Cerebellar nuclear complex (tissue), 1 donor: ENCODE measurements around the gene STUB1.

ENCODE experiments used
- DNase-seq, 2 experiments: peaks; one replicate each; lab custom pipeline; 2025; lab: John Stamatoyannopoulos, UW

STUB1 gene

GRCh38 chr16:725041-725376 lies 44.8 kb downstream of the STUB1 start:
- DNase-seq: no peak

DNA sequence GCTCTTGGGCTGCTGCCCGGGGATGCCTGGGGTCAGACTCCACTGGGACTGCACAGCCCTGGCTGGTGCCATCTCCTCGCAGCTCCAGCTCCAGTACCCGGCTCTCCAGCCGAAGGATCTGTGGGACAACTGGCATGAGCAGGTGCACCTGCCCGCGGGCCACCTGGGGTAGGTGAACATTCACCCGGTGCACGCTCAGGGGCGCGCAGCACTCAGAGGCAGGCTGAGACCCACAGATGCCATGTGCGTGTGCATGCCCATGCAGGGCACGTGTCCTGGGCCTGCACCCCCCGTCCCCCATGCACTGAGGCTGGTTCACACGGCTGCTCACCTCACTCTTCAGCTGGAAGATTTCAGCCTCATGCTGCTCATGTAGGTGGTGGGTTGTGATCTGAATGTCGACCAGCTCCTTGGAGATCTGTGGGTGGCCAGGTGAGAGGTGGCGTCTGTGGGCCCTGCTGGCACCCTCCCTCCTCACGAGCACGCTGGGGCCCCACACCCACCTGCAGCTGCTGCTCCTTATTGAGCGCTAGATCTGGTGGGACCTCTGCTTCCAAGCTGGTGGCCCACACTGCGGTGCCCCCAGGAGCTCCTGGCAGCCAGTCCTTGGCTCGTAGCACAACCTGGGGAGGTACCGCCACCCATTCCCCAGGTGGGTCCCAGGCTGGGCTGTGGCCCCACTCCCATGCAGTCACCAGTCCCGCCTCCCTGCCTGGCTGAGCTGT lies 45.4 kb downstream of the STUB1 start:
- DNase-seq: no peak

DNA sequence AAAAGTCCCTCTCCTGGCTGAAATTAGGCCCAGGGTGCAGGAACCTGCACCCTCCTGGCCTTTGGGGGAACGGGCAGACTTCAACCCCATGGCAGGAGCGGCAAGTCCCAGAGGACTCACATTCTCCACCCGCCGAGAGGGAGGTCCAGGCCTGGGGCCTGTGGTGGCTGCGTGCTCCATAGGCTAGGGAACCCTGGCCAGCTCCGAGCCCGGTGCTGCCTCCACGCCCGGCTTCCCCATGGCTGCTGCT lies 45.9 kb downstream of the STUB1 start:
- no peak for DNase-seq

- DNase-seq: no peak
Measured at GRCh38 chr16:726438-727290, 46.5 kb downstream of the STUB1 start, which contains the start of the genes CCDC78 and HAGHL. CCDC78 (minus strand) TSS chr16:726443; CDS start chr16:726367, 76 bp downstream. HAGHL (plus strand) TSS chr16:727106; CDS start chr16:727510, 404 bp downstream.

DNA sequence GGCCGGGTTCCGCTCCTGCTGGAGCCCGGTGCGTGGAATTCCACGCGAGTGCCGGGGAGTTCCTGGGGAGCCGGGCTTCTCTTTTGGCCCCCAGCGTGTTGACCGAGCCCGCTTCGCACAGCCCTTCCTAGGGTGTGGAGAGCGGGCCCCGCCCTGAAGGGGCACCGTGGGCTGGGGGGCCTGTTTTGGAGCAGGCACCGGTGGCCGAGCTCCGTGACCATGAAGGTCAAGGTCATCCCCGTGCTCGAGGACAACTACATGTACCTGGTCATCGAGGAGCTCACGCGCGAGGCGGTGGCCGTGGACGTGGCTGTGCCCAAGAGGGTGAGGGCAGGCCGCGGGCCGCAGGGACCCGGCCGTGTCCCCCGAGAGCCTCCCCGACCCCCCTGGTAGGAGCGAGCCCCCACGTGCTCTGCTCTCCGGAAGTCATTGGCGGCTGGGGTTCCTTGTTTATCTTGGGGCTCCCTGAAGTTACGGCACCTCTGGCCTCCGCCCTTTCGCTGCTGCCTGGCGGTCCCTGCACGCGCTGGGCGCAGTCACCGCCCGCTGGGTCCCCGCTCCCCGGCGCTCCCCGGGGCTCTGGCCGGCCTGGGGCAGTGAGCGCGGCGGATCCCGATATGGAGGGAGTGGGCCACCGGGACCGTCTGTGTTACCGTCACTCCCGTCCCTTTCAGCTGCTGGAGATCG lies 47.2 kb downstream of the STUB1 start:
- no peak for DNase-seq

- DNase-seq: no peak
Measured at GRCh38 chr16:728131-728889, 48.1 kb downstream of the STUB1 start.

DNA sequence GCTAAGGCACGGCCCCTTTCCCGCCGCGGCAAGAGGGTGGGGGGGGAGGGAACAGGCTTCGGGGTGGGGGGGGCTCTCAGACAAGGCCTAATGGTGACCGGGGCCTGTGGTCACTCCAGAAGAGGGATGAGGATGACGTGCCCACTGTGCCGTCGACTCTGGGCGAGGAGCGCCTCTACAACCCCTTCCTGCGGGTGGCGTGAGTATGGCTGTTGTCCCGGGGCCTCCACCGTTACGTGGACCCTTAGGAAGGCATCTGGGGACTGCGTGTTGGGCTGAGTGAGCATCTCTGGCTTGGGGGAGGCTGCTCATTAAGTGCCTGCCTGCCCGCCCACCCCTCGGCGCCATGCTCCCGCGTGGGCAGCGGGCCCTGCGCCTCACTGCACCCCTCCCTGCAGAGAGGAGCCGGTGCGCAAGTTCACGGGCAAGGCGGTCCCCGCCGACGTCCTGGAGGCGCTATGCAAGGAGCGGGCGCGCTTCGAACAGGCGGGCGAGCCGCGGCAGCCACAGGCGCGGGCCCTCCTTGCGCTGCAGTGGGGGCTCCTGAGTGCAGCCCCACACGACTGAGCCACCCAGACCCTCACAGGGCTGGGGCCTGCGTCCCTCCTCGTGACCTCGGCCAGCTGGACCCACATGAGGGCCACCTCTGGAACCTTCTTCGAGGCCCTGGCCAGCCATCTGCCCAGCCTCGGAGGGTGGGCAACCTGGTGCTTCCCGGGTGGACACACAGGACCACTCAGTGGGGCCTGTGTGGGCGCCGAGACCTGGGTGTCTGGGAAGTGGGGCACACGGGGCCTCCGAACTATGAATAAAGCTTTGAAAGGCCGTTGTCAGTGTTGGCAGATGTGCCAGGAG lies 48.9 kb downstream of the STUB1 start:
- DNase-seq: no peak

DNA sequence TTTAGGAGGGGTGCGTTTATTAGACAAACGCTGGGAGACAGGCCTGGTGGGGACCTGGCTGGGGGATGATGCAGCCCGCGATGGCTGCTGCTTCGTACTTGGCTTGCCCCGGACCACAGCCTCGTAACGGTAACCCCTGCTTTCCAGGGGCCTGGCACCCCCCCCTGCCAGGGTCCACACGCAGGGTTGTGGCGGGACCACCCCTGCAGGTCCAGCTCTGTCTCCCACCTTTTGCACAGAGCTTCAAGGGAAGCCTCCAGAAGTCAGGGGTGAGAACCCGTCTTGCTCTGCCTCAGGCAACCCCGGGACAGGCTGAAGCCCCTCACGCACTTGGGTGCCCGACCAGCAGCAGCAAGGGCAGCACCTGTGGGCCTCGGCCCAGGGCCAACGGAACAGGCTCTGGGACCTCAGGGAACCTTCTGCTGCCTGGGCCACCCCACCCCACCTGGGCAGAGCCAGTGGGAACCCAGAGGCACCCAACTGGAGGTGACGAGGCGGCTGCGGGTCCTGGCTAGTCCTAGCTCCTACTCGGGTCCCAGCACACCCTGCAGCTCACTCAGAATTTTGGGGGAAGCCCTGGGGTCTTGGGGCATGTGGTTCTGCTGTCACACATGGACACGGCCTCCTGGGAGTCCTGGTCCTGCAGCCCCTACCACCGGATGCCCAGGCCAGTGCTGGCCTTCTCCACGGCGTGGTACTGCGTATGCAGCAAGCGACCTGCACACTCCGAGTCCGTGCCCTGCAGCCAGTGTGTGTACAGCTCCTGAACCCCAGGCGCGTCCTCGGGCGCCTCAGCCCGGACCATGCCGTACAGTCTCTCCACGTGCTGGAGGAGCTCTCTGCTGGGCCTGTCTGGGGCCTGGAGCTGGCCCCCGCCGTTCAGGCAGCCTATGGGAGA lies 49.8 kb downstream of the STUB1 start:
- no peak for DNase-seq

DNA sequence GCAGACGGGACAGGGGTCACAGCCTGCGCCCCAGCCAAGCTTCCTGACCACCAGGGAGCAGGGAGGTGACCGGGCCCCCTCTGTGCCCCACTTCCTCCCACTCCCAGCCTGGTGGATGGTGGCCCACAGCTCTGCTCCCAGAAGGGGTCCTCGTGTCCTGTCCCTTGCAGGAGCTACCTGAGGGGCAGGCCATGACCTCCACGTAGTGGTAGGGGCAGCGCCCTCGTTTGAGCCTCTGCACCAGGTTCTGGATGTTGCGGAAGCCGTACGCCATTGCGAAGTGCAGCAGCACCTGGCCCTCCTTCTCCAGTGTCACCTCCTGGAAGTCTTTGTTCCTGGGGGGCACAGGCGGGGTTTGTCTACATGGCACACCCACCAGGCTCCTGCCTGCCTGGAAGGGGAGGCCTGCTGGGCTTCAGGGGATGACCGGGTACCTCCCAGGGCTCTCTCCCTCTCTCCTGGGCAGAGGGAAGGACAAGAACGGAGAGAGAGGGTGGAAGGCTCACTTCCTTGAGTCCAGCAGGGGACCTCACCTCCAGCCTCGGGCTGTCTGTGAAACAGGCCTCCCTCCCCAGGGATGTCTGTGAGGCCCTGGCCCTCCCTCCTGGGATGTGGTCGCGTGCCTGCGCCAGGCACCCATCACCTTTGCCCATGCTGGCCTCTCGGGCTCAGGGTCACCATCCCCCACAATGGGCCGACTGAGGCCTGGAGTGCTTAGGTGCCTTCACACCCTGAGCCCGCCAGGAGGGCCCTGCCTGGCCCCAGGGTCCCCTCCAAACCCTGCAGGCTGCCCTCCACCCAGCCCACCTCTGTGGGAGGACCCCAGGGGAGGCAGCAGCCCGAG lies 50.7 kb downstream of the STUB1 start:
- DNase-seq: no peak

DNA sequence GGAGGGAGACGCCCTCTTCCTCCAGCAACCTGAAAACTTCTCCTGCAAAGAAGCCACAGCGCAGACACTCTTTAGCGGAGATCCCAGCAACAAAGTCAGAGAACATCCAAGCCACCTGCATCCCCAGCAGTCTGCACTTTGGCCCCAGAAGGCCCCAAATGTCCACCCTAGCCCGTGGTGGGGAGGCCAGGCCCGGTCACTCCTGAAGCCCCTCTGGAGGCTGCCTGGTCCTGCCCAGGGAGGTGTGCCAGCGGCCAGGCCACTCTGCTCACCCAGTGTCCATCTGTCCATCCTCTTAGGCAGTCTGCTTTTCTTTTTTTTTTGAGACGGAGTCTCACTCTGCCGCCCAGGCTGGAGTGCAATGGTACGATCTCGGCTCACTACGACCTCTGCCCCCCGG lies 52.1 kb downstream of the STUB1 start:
- no peak for DNase-seq
